ENCODE results near the gene TERB1.

DNA sequence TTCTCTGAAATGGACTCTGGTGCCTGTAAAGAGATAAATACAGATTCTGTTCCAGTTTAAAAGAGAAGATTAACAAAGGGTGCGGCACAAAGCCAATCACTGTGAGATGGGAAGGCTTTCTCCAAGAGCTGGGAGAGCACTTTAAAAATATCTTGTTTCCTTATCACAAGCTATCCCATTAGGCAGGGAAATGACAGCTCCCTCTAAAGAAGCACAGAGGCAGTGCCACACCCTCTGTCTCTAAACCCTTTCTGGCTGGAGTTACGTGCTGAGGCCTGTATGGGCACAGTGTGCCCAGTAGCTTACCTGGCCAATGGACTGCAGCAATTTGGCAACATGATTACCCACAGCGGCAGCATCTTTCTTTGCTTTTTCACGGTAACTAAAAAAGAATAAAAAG lies 9.0 kb upstream of the TERB1 start:
- no peak for TF ChIP-seq EZH2phosphoT487 (IDR thresholded peaks at IDR 0.05; ENCODE audit: insufficient read depth, low read depth)
- no peak for TF ChIP-seq EZH2 (IDR thresholded peaks at IDR 0.05; ENCODE audit: insufficient read depth, poor library complexity, severe bottlenecking)

Data from GM23248 (cell line).